Muscle of leg (tissue), 11 donors: ENCODE results near the gene MFN2. TPM values are rescaled to one million over a fixed set of nuclear protein-coding genes. Genes with fewer than 3 reads are reported as not detected.

Experiments
- DNase-seq: peaks from one replicate; pipeline ENCODE4 v3.0.0; 2013
- H3K27ac ChIP-seq: one replicate; pipeline ENCODE4 v1.5.1; 2013; ENCODE audit warnings: mild to moderate bottlenecking, low read length, control low read depth
- H3K27me3 ChIP-seq: one replicate; pipeline ENCODE4 v1.6.1; 2013; ENCODE audit warnings: low read length; ENCODE audit not compliant: control insufficient read depth, insufficient read depth
- H3K36me3 ChIP-seq: one replicate; pipeline ENCODE4 v1.6.1; 2013; ENCODE audit warnings: low read length; ENCODE audit not compliant: control insufficient read depth, insufficient read depth
- H3K4me1 ChIP-seq: one replicate; pipeline ENCODE4 v1.6.1; 2013; ENCODE audit warnings: low read length; ENCODE audit not compliant: control insufficient read depth, insufficient read depth
- H3K4me3 ChIP-seq: one replicate; pipeline ENCODE4 v1.5.1; 2013; ENCODE audit warnings: low read length, control low read depth
- H3K9me3 ChIP-seq: replicated peaks from 2 replicates; pipeline ENCODE4 v1.6.1; 2013; ENCODE audit warnings: low read depth, low read length; ENCODE audit not compliant: control insufficient read depth
- WGBS: methylation state at CpG from one replicate; pipeline ENCODE4 v1.1.5; 2013; ENCODE audit warnings: missing lambda C conversion rate; ENCODE audit not compliant: insufficient coverage; 5-methylcytosine and 5-hydroxymethylcytosine counted together
- polyA plus RNA-seq, 8 donors: library from polyadenylated mRNA; unstranded; fragments of 120-200 nt; gene quantifications; one replicate each; pipeline versions ENCODE4 v1.2.1 to v1.2.3, GENCODE V29; 2013; ENCODE audit warnings: inconsistent platforms in 1 of 8, low replicate concordance in 1 of 8; ENCODE audit not compliant: insufficient read length in 8 of 8, insufficient read depth in 1 of 8
- total RNA-seq: library from RNA; stranded (reverse); fragments of 120-200 nt; gene quantifications from one replicate; pipeline ENCODE4 v1.2.4, GENCODE V29; 2013

The MFN2 gene
- total and polyA plus RNA-seq, 9 donors: 51.9 to 73.4 (median 58.2) TPM

GRCh38 chr1:12016182-12016581 is 35.9 kb downstream of the MFN2 start:
- no peaks in the 10 kb centered on the region for H3K27me3 ChIP-seq
- no peak for DNase-seq
- peaks cover 21% of the 10 kb centered on the region for H3K36me3 ChIP-seq
- H3K4me1 ChIP-seq: peaks cover 17% of the 10 kb centered on the region
- H3K27ac ChIP-seq: no peak overlapping the region
- WGBS: 100% methylated on average over 1 of the region's 3 CpGs
- no peaks in the 10 kb centered on the region for H3K9me3 ChIP-seq
- no peak overlapping the region for H3K4me3 ChIP-seq

- peaks cover 8% of the 10 kb centered on the region for H3K4me1 ChIP-seq
- no peaks in the 10 kb centered on the region for H3K27me3 ChIP-seq
- no peaks in the 10 kb centered on the region for H3K9me3 ChIP-seq
- H3K4me3 ChIP-seq: peak overlapping the region; percentile 82
- H3K36me3 ChIP-seq: peaks cover 16% of the 10 kb centered on the region
- H3K27ac ChIP-seq: peak overlapping the region; percentile 60
- 0% methylated on average over 6 of the region's 12 CpGs for WGBS
- no peak for DNase-seq
These were observed 39.7 kb downstream of the MFN2 start for GRCh38 chr1:12019858-12020509.

GRCh38 chr1:12021616-12022015 is 41.4 kb downstream of the MFN2 start:
- peaks cover 28% of the 10 kb centered on the region for H3K36me3 ChIP-seq
- WGBS: 96% methylated on average over 7 of the region's 9 CpGs
- DNase-seq: no peak

GRCh38 chr1:12022036-12022435 is 41.8 kb downstream of the MFN2 start:
- H3K36me3 ChIP-seq: peaks cover 31% of the 10 kb centered on the region
- H3K27me3 ChIP-seq: no peaks in the 10 kb centered on the region
- DNase-seq: no peak
- H3K4me3 ChIP-seq: no peak overlapping the region
- WGBS: 89% methylated on average over 11 of the region's 14 CpGs
- H3K27ac ChIP-seq: no peak overlapping the region
- H3K9me3 ChIP-seq: no peaks in the 10 kb centered on the region
- peaks cover 8% of the 10 kb centered on the region for H3K4me1 ChIP-seq

More at GRCh38 chr1:12021616-12022015, 41.4 kb downstream of the MFN2 start:
- Histone ChIP-seq H3K4me1 (peaks cover 8% of the 10 kb centered on the region), H3K27ac (no peak overlapping the region), H3K27me3 (no peaks in the 10 kb centered on the region), H3K9me3 (no peaks in the 10 kb centered on the region), H3K4me3 (no peak overlapping the region)

DNA sequence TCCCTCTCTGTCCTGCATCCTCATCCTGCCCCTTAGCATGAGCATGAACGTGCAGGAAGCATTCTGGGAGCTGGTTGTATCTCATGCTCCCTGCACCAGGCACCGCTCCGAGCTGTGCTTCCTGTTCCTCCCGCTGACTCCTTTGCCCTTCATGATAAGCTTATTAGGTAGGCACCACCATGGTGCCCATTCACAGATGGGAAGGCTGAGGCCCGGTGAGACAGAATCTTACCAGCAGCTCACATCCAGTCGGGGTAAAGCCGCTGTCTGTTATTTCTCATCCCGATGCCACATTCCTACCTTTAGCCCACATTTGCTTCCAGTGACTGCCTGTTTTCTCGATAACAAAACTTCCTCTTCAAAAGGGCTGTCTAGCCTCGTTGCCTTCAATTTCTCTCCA is 46.3 kb downstream of the MFN2 start:
- no peak overlapping the region for H3K4me3 ChIP-seq
- H3K4me1 ChIP-seq: no peaks in the 10 kb centered on the region
- no peaks in the 10 kb centered on the region for H3K9me3 ChIP-seq
- WGBS: 90% methylated on average over 8 of the region's 10 CpGs
- no peak for DNase-seq
- H3K27ac ChIP-seq: no peak overlapping the region
- peaks cover 65% of the 10 kb centered on the region for H3K36me3 ChIP-seq
- no peaks in the 10 kb centered on the region for H3K27me3 ChIP-seq

DNA sequence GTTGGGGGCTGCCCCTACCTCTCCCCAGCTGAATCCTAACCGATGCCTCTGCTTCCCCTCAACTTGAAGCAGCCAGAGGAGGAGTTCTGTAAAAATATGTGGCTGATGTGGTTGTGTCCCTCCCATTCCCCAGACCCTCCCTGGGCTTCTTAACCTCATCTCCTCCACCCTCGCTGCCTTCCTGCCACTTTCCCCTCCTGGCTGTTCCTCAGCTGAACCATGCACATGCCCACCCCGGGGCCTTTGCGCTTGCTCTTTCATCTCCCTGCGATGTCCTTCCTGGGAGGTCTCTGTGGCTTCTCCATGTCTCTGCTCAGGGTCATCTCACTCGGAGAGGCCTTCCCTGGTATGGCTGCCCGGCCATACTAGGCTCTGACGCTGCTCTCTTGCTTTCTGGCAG is 48.0 kb downstream of the MFN2 start:
- Histone ChIP-seq H3K27me3 (no peaks in the 10 kb centered on the region), H3K36me3 (peaks cover 59% of the 10 kb centered on the region), H3K4me3 (no peak overlapping the region), H3K4me1 (peaks cover 4% of the 10 kb centered on the region), H3K27ac (no peak overlapping the region), H3K9me3 (no peaks in the 10 kb centered on the region)
- 89% methylated on average over 6 of the region's 8 CpGs for WGBS
- DNase-seq: no peak

- Histone ChIP-seq H3K4me1 (peaks cover 5% of the 10 kb centered on the region), H3K4me3 (no peak overlapping the region), H3K9me3 (no peaks in the 10 kb centered on the region), H3K36me3 (peaks cover 58% of the 10 kb centered on the region), H3K27me3 (no peaks in the 10 kb centered on the region), H3K27ac (no peak overlapping the region)
- WGBS: 92% methylated on average over 18 of the region's 19 CpGs
- no peak for DNase-seq
These were observed 48.8 kb downstream of the MFN2 start for GRCh38 chr1:12028957-12029511.

DNA sequence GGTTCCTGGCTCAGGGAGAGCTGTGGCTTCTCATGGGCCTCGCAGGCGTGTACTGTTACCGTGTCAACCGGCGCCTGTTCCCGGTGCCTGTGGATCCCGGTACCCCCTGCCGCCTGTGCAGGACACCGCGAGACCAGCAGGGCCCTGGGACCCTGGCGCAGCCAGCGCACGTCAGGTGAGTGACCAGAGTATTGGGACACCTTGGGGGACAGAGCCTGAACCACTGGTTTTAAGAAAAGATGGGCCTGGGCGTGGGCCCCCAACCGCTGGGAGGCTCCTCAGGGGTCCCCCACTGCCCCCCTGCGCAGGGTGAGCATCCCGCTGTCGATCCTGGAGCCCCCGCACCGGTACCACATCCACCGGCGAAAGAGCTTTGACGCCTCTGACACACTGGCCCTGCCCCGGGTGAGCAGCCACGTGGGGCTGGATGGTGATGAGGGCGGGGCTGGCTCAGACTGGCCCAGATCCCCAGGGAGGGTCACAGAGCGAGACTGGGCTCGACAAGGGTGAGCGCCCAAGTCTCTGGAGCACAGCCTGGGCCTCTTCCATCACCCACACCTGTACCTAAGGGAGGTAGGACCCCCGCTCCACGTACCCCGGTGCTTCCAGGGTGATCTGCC is 49.6 kb downstream of the MFN2 start:
- WGBS: 85% methylated on average over 30 of the region's 32 CpGs
- H3K36me3 ChIP-seq: peaks cover 52% of the 10 kb centered on the region

DNA sequence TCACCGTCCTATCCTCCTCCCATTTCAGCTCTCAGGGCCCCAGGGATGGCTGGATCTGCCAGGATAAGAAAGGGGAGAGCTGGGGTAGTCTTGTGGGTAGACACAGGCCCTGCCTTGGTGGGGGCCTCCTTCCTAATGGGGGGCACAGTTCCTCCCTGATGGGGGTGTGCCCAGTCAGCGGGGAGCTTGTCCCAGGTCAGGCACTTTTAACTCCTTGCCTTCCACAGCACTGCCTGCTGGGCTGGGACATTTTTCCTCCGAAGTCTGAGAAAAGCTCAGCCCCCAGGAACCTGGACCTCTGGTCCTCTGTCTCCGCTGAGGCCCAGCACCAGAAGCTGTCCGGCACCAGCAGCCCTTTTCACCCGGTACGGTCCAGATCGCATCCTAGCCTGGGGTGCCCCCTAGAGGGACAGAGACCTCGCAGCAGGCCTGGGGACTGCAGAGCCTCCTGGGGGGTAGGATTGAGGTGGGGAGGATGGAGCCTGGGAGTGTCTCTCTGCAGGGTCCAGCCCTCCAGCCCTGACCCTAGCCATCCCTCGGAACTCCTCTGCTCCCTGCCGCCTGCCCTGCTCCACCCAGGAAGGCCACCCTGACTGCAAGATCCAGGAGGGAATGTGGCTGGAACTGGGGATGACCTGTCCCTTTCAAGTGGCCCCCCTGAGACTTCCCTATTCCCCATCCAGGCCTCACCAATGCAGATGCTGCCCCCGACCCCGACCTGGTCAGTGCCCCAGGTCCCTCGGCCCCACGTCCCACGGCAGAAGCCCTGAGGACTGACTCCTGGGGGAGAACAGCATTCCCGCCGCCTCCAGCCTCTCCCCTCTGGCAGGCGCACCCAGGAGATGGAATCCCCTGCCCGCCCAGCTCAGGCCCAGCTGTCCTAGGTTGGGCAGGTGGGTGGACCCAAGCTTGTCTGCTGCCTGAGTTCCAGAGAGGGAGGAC is 51.1 kb downstream of the MFN2 start:
- 76% methylated on average over 10 of the region's 20 CpGs for WGBS
- no peak for DNase-seq
- peaks cover 41% of the 10 kb centered on the region for H3K36me3 ChIP-seq

More for the DNA sequence above, 49.6 kb downstream of the MFN2 start:
- no peak for DNase-seq
- Histone ChIP-seq H3K27me3 (no peaks in the 10 kb centered on the region), H3K9me3 (no peaks in the 10 kb centered on the region), H3K4me3 (no peak overlapping the region), H3K27ac (no peak overlapping the region), H3K4me1 (peaks cover 11% of the 10 kb centered on the region)

DNA sequence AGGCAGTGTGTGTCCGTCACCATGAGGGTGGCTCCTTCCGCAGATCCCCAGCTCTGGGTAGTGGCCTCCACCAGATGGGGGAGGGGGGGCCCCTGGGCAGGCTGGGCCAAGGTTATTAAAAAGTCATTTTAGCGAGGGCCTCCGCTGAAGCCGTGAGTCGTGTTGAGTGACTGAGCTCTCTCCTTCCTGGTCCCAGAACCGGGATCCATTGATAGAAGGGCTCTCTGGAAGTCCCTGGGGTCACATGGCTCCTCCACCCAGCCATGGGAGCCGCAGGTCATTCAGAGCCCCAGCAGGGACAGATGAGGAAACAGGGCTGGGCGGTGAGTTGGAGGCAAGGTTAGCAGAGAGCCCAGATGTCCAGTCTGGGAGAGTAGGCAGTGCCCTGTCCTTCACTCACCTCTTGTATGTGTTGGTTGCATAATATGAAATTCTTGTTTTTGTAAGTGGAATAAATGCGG is 51.9 kb downstream of the MFN2 start:
- Histone ChIP-seq H3K4me1 (peaks cover 11% of the 10 kb centered on the region), H3K4me3 (no peak overlapping the region), H3K9me3 (no peaks in the 10 kb centered on the region), H3K27ac (no peak overlapping the region), H3K27me3 (no peaks in the 10 kb centered on the region), H3K36me3 (peaks cover 34% of the 10 kb centered on the region)
- WGBS: 71% methylated on average over 9 of the region's 10 CpGs
- DNase-seq: no peak

More for the DNA sequence above, 51.1 kb downstream of the MFN2 start:
- Histone ChIP-seq H3K27me3 (no peaks in the 10 kb centered on the region), H3K4me1 (peaks cover 11% of the 10 kb centered on the region), H3K9me3 (no peaks in the 10 kb centered on the region), H3K27ac (no peak overlapping the region), H3K4me3 (no peak overlapping the region)
